Stomach (tissue), 9 donors: Measurements from ENCODE around the gene SLC6A17. TPM values are rescaled to one million over a fixed set of nuclear protein-coding genes. Genes with fewer than 3 reads are reported as not detected.

Experiments
- DNase-seq, 2 donors: peaks; one replicate each; pipeline versions ENCODE4 v3.0.0 to v3.0.0-alpha.2; 2013 to 2019
- H3K27ac ChIP-seq, 5 donors: fragments of 200-600 bp in 4 of 5; sonication (generic) in 4 of 5; one replicate each; pipeline ENCODE4 v1.5.1; 2013 to 2019; ENCODE audit warnings: mild to moderate bottlenecking in 1 of 5, moderate library complexity in 1 of 5
- H3K27me3 ChIP-seq, 3 donors: fragments of 200-600 bp; sonication (generic); one replicate each; pipeline ENCODE4 v1.5.1; 2017 to 2019; ENCODE audit warnings: mixed run types in 1 of 3
- H3K36me3 ChIP-seq, 4 donors: fragments of 200-600 bp; sonication (generic); 1 replicate in 3 of 4; 2 replicates in 1 of 4; pipeline ENCODE4 v1.5.1; 2016 to 2019
- H3K4me1 ChIP-seq, 4 donors: fragments of 200-600 bp; sonication (generic); one replicate each; pipeline ENCODE4 v1.5.1; 2016 to 2019
- H3K4me3 ChIP-seq, 4 donors: fragments of 200-600 bp; sonication (generic) in 3 of 4; one replicate each; pipeline ENCODE4 v1.5.1; 2016 to 2019; ENCODE audit warnings: mild to moderate bottlenecking in 1 of 4
- H3K9me3 ChIP-seq, 4 donors: fragments of 200-600 bp; sonication (generic); one replicate each; pipeline ENCODE4 v1.5.1; 2016 to 2019
- CTCF ChIP-seq, 7 experiments: fragments of 450-650 bp in 4 of 7; fragments of 200-600 bp in 3 of 7; sonication (generic) in 3 of 7; IDR thresholded peaks; one replicate each; pipeline ENCODE4 v1.5.1; 2016 to 2019; ENCODE audit warnings: antibody characterized with exemption in 7 of 7, control low read depth in 2 of 7, mild to moderate bottlenecking in 1 of 7
- EP300 ChIP-seq: sonication (generic); formaldehyde crosslinking; IDR thresholded peaks from one replicate; pipeline ENCODE4 v1.6.1; 2017; ENCODE audit warnings: antibody characterized with exemption
- POLR2A ChIP-seq, 4 donors: fragments of 450-650 bp; IDR thresholded peaks; one replicate each; pipeline ENCODE4 v1.6.1; 2016; ENCODE audit warnings: antibody characterized with exemption in 4 of 4, control low read depth in 2 of 4, mild to moderate bottlenecking in 1 of 4, moderate library complexity in 1 of 4
- POLR2AphosphoS5 ChIP-seq, 3 donors: sonication (generic); formaldehyde crosslinking; IDR thresholded peaks; one replicate each; pipeline ENCODE4 v1.6.1; 2016; ENCODE audit warnings: antibody characterized with exemption in 3 of 3
- WGBS, 5 donors: extraction: QIAGEN DNeasy Blood & Tissue Kit in 3 of 5; methylation state at CpG; one replicate each; pipeline versions ENCODE4 v1.1.5 to v1.1.7; 2013 to 2018; 5-methylcytosine and 5-hydroxymethylcytosine counted together
- intact Hi-C: fragments of 100-400 bp; cut with DNase I; formaldehyde crosslinking; loops from one replicate; pipeline ENCODE4 v1.15.1; 2023; ENCODE audit warnings: low total_unique reads
- polyA plus RNA-seq, 3 donors: library from polyadenylated mRNA; stranded (reverse); fragments of 200-250 nt; gene quantifications; one replicate each; pipeline ENCODE4 v1.2.3, GENCODE V29; 2013
- total RNA-seq, 5 donors: library from RNA; depleted of rRNA; stranded (reverse); fragments of >200 nt; gene quantifications; one replicate each; pipeline versions ENCODE4 v1.1.0 to v1.2.3, GENCODE V29; 2014 to 2016
- donor health status: healthy with polysubstance abuse.
- donor health status: Bipolar disorder and iron deficiency.
- donor health status: healthy.

The SLC6A17 gene
- total and polyA plus RNA-seq, 8 donors: 0.08 to 0.37 (median 0.14) TPM; not detected in 3

DNA sequence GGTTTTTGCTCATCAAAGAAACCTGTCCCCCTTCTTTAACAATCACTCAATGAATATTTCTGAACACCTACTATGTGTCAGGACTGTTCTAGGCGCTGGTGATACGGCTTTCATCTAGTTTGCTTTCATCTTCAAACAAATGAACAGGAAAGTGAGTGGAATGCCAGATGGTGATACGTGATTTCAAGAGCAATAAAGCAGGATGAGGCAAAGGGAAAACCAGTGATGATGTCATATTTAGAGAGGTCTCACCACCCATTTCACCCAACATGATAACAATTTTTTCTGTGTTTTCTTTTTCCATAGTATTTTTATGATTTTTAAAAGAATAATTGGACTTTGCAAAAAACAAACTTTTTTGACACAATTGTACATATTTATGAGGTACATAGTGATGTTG is 11.3 kb upstream of the SLC6A17 start:
- H3K27ac ChIP-seq: no peak overlapping the region
- H3K9me3 ChIP-seq: no peaks in the 10 kb centered on the region
- H3K27me3 ChIP-seq: peaks cover 0 to 69% (median 19%) of the 10 kb centered on the region in 3 donors
- WGBS, 5 donors: 52 to 67% (median 58%) methylated on average over 3 of the region's 3 CpGs
- H3K4me3 ChIP-seq: no peak overlapping the region
- H3K36me3 ChIP-seq: no peaks in the 10 kb centered on the region
- no peak for DNase-seq
- H3K4me1 ChIP-seq: peaks cover 0 to 8% (median 2%) of the 10 kb centered on the region in 4 donors
- TF ChIP-seq POLR2A (IDR thresholded peaks at IDR 0.05) (no peak), CTCF (IDR thresholded peaks at IDR 0.05) (no peak), EP300 (no peak), POLR2AphosphoS5 (IDR thresholded peaks at IDR 0.05) (no peak)
- intact Hi-C loops: no loop called here

DNA sequence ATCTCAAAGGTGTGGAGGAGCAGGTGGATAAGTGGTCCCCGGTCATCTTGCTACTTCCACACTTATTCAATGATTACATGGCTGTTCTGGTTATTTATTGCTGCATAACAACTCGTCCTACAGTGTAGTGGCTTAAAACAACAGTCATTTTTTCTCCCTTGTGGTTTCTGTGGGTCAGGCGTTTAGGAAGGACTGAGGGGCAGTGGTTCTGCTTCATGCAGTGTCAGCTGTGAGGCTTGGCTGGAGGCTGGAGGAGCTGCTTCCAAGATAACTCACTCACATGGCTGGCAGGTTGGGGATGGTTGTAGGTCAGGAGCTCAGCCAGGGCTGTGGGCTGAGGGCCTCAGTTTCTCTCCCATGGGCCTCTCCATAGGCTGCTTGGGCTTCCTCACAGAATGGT is 5.9 kb upstream of the SLC6A17 start:
- H3K9me3 ChIP-seq: no peaks in the 10 kb centered on the region
- intact Hi-C loops: no loop called here
- DNase-seq: no peak
- peaks cover 0 to 89% (median 22%) of the 10 kb centered on the region in 3 donors for H3K27me3 ChIP-seq
- H3K4me1 ChIP-seq: no peaks in the 10 kb centered on the region
- no peak for TF ChIP-seq EP300
- TF ChIP-seq POLR2AphosphoS5 (IDR thresholded peaks at IDR 0.05): no peak
- no peak for TF ChIP-seq POLR2A (IDR thresholded peaks at IDR 0.05)
- TF ChIP-seq CTCF (IDR thresholded peaks at IDR 0.05): no peak
- no peak overlapping the region for H3K27ac ChIP-seq
- H3K36me3 ChIP-seq: no peaks in the 10 kb centered on the region
- H3K4me3 ChIP-seq: no peak overlapping the region
- WGBS, 5 donors: 30 to 57% (median 47%) methylated on average over 3 of the region's 3 CpGs

DNA sequence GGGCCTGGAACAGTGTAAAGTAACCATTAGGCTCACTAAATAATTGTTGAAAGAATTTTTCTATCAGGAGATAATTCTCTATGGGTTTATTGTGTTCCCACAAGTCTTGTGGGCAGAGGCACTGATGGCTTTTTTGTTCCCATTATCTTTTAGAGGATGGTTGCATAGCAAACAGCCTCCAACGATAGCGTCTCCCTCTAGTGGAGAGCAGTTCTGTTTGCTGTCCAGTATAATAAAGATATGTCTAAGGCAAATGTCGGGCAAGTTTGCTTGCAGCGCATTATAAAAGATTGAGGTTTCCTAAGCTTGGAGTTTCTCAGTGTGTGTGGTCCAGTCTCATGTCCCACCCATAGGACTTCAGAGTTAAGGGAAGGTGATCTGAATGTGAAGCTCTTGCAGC is 1.3 kb upstream of the SLC6A17 start:
- no peak for DNase-seq
- intact Hi-C loops: no loop called here
- H3K9me3 ChIP-seq: no peaks in the 10 kb centered on the region
- H3K4me3 ChIP-seq: no peak overlapping the region
- 39 to 47% (median 41%) methylated on average over 4 of the region's 4 CpGs for WGBS, 5 donors
- H3K27ac ChIP-seq: no peak overlapping the region
- H3K27me3 ChIP-seq: peaks cover 14 to 97% (median 55%) of the 10 kb centered on the region in 3 donors
- H3K36me3 ChIP-seq: no peaks in the 10 kb centered on the region
- H3K4me1 ChIP-seq: peaks cover 8 to 18% (median 15%) of the 10 kb centered on the region in 4 donors
- no peak for TF ChIP-seq POLR2AphosphoS5 (IDR thresholded peaks at IDR 0.05)
- TF ChIP-seq EP300: no peak
- no peak for TF ChIP-seq CTCF (IDR thresholded peaks at IDR 0.05)
- no peak for TF ChIP-seq POLR2A (IDR thresholded peaks at IDR 0.05)

DNA sequence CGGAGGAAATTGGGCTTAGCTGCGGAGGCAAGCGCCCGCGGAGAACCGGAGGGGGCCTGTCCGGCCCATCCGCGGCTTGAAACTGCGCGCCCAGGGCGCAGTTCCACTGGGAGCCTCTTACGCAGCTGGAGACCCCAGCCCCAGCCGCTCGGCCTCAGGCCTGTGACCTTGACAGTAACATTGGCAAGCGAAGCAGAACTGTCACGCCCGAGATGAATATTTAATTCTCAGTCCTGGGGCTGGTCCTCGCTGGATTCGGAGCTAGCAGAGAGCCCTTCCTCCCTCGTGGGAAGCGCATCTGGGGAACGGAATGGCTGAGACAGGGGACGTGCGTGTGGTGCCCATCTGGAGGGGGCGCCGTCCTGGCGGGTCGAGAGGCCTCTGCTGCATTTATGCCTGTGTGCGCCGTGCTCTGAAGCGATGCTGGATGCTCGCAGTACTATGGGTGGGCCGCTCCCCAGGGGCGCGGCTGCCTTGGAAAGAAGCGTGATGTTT is 928 bp downstream of the SLC6A17 start:
- DNase-seq: no peak
- peak overlapping the region in 3 of 4 donors; percentile 24 to 41 (median 29) for H3K4me3 ChIP-seq
- TF ChIP-seq POLR2AphosphoS5 (IDR thresholded peaks at IDR 0.05) (no peak), CTCF (IDR thresholded peaks at IDR 0.05) (no peak), POLR2A (IDR thresholded peaks at IDR 0.05) (no peak), EP300 (no peak)
- H3K27me3 ChIP-seq: peaks cover 14 to 100% (median 56%) of the 10 kb centered on the region in 3 donors
- no peaks in the 10 kb centered on the region for H3K9me3 ChIP-seq
- H3K27ac ChIP-seq: no peak overlapping the region
- H3K4me1 ChIP-seq: peaks cover 8 to 18% (median 15%) of the 10 kb centered on the region in 4 donors
- WGBS, 5 donors: 8 to 25% (median 11%) methylated on average over 6 to 37 of the region's 37 CpGs
- no peaks in the 10 kb centered on the region for H3K36me3 ChIP-seq
- intact Hi-C loops: no loop called here
